H1 (cell line): ENCODE results near the gene MMP20. TPM values are rescaled to one million over a fixed set of nuclear protein-coding genes. Genes with fewer than 3 reads are reported as not detected.
A peak's percentile ranks its signal among the peaks of the same experiment; 100 is the strongest.

Experiments
- CTCF ChIA-PET: fragments of 300-600 bp; sonication (Branson Sonifier 250); formaldehyde crosslinking; loops from one replicate; lab custom pipeline; 2021; ENCODE audit not compliant: partially characterized antibody; lab: Charles Lee
- POLR2A ChIA-PET: fragments of 300-600 bp; sonication (Branson Sonifier 250); formaldehyde crosslinking; loops from one replicate; lab custom pipeline; 2021; ENCODE audit warnings: inconsistent platforms; ENCODE audit not compliant: partially characterized antibody; lab: Charles Lee
- DNase-seq, 2 experiments: peaks; one replicate each; pipeline versions ENCODE4 v3.0.0 to v3.0.0-alpha.2; 2010 to 2022; ENCODE audit warnings: low spot score in 2 of 2, low read depth in 1 of 2, mixed read lengths in 1 of 2
- FAIRE-seq: peaks from 2 replicates; lab custom pipeline; 2011; peaks lifted over from hg19 to GRCh38; lab: Jason Lieb, UNC
- H2AFZ ChIP-seq: 2 replicates; pipeline ENCODE4 v1.8.1; 2012; ENCODE audit warnings: low read length, inconsistent platforms
- H2AK5ac ChIP-seq: 2 replicates; pipeline ENCODE4 v1.6.1; 2013; ENCODE audit warnings: low read depth, low read length
- H2BK120ac ChIP-seq: replicated peaks from 2 replicates; pipeline ENCODE3; 2013; ENCODE audit warnings: low read depth, low read length, inconsistent platforms
- H2BK12ac ChIP-seq: 2 replicates; pipeline ENCODE4 v1.6.1; 2013; ENCODE audit warnings: low read depth, low read length
- H2BK15ac ChIP-seq: 2 replicates; pipeline ENCODE4 v1.6.1; 2013; ENCODE audit warnings: low read length
- H2BK20ac ChIP-seq: 2 replicates; pipeline ENCODE4 v1.6.1; 2013; ENCODE audit warnings: low read length
- H2BK5ac ChIP-seq: 2 replicates; pipeline ENCODE4 v1.6.1; 2013; ENCODE audit warnings: low read depth, low read length
- H3K14ac ChIP-seq: 2 replicates; pipeline ENCODE4 v1.6.1; 2013; ENCODE audit warnings: inconsistent platforms; ENCODE audit not compliant: insufficient read length
- H3K18ac ChIP-seq: 2 replicates; pipeline ENCODE4 v1.6.1; 2013; ENCODE audit warnings: low read length; ENCODE audit errors: extremely low read depth
- H3K23ac ChIP-seq: 2 replicates; pipeline ENCODE4 v1.6.1; 2013; ENCODE audit warnings: inconsistent platforms; ENCODE audit not compliant: insufficient read length
- H3K23me2 ChIP-seq: 2 replicates; pipeline ENCODE4 v1.6.1; 2013; ENCODE audit warnings: low read depth, low read length
- H3K27ac ChIP-seq: 2 replicates; pipeline ENCODE4 v1.6.1; 2011; ENCODE audit warnings: low read depth, low read length, inconsistent platforms
- H3K27me3 ChIP-seq, 4 experiments: replicated peaks in 1 of 4; 1 replicate in 1 of 4; 2 replicates in 3 of 4; pipeline versions ENCODE4 v1.6.1 to v1.8.1; 2011 to 2013; ENCODE audit warnings: low read length in 3 of 4, mild to moderate bottlenecking in 3 of 4, inconsistent platforms in 2 of 4, mixed read lengths in 2 of 4, moderate library complexity in 1 of 4; ENCODE audit not compliant: control insufficient read depth in 3 of 4, insufficient read depth in 3 of 4; ENCODE audit errors: extremely low read depth in 1 of 4
- H3K36me3 ChIP-seq, 4 experiments: 2 replicates each; pipeline versions ENCODE4 v1.6.1 to v1.8.1; 2011 to 2013; ENCODE audit warnings: mild to moderate bottlenecking in 4 of 4, low read length in 3 of 4, moderate library complexity in 2 of 4, control low read depth in 1 of 4, inconsistent platforms in 1 of 4; ENCODE audit not compliant: insufficient read depth in 4 of 4, control insufficient read depth in 2 of 4
- H3K4ac ChIP-seq: replicated peaks from 2 replicates; pipeline ENCODE3; 2013; ENCODE audit warnings: low read length, low read depth, mixed read lengths, inconsistent platforms; ENCODE audit not compliant: insufficient read length
- H3K4me1 ChIP-seq, 4 experiments: replicated peaks in 1 of 4; 1 replicate in 1 of 4; 2 replicates in 3 of 4; pipeline versions ENCODE4 v1.6.1 to v1.8.1; 2011 to 2013; ENCODE audit warnings: low read length in 3 of 4, inconsistent platforms in 2 of 4, mixed read lengths in 1 of 4; ENCODE audit not compliant: insufficient read depth in 4 of 4, control insufficient read depth in 3 of 4
- H3K4me2 ChIP-seq, 2 experiments: 2 replicates each; pipeline versions ENCODE4 v1.6.1 to v1.8.1; 2011 to 2013; ENCODE audit warnings: low read depth in 2 of 2, low read length in 2 of 2, control low read depth in 1 of 2, inconsistent platforms in 1 of 2, mild to moderate bottlenecking in 1 of 2; ENCODE audit not compliant: insufficient read depth in 1 of 2
- H3K4me3 ChIP-seq, 4 experiments: fragments of 200-600, 300-600 bp in 1 of 4; sonication (generic), shearing (Covaris generic), sonication (Bioruptor Twin) in 1 of 4; 2 replicates each; pipeline versions ENCODE4 v1.5.1 to v1.8.1; 2011 to 2016; ENCODE audit warnings: low read length in 4 of 4, low read depth in 3 of 4, control low read depth in 2 of 4, inconsistent platforms in 2 of 4, mild to moderate bottlenecking in 2 of 4, mixed read lengths in 1 of 4, moderate library complexity in 1 of 4; ENCODE audit not compliant: insufficient read depth in 2 of 4; ENCODE audit errors: extremely low read depth in 1 of 4
- H3K56ac ChIP-seq: replicated peaks from 2 replicates; pipeline ENCODE3; 2013; ENCODE audit warnings: low read depth, mild to moderate bottlenecking, mixed read lengths, low read length, inconsistent platforms; ENCODE audit not compliant: insufficient read length
- H3K79me1 ChIP-seq: 2 replicates; pipeline ENCODE4 v1.6.1; 2013; ENCODE audit warnings: low read depth, low read length, control low read depth
- H3K79me2 ChIP-seq, 2 experiments: 2 replicates each; pipeline versions ENCODE4 v1.6.1 to v1.8.1; 2012 to 2013; ENCODE audit warnings: low read length in 2 of 2, mild to moderate bottlenecking in 2 of 2, inconsistent platforms in 1 of 2; ENCODE audit not compliant: insufficient read depth in 2 of 2, control insufficient read depth in 1 of 2
- H3K9ac ChIP-seq, 4 experiments: replicated peaks in 1 of 4; 1 replicate in 1 of 4; 2 replicates in 3 of 4; pipeline versions ENCODE4 v1.6.1 to v1.8.1; 2011 to 2013; ENCODE audit warnings: low read depth in 3 of 4, low read length in 3 of 4, control low read depth in 2 of 4, mild to moderate bottlenecking in 2 of 4, moderate library complexity in 2 of 4, inconsistent platforms in 1 of 4; ENCODE audit errors: extremely low read depth in 1 of 4
- H3K9me3 ChIP-seq, 2 experiments: 2 replicates each; pipeline versions ENCODE4 v1.6.1 to v1.8.1; 2012 to 2013; ENCODE audit warnings: mild to moderate bottlenecking in 2 of 2, moderate library complexity in 2 of 2, control low read depth in 1 of 2, inconsistent platforms in 1 of 2, low read depth in 1 of 2, low read length in 1 of 2, mixed read lengths in 1 of 2; ENCODE audit not compliant: insufficient read depth in 2 of 2
- H4K20me1 ChIP-seq, 2 experiments: replicated peaks in 1 of 2; 2 replicates each; pipeline versions ENCODE3 to v1.8.1; 2011 to 2013; ENCODE audit warnings: inconsistent platforms in 2 of 2, low read length in 2 of 2, mild to moderate bottlenecking in 1 of 2; ENCODE audit not compliant: insufficient read depth in 2 of 2, control insufficient read depth in 1 of 2
- H4K5ac ChIP-seq: 2 replicates; pipeline ENCODE4 v1.6.1; 2013; ENCODE audit warnings: low read length, low read depth, mixed read lengths, inconsistent platforms; ENCODE audit not compliant: insufficient read length
- H4K8ac ChIP-seq: 2 replicates; pipeline ENCODE4 v1.8.0; 2013; ENCODE audit warnings: mild to moderate bottlenecking, moderate library complexity, low read length, inconsistent platforms; ENCODE audit not compliant: insufficient read depth; ENCODE audit errors: extremely low read depth
- H4K91ac ChIP-seq: replicated peaks from 2 replicates; pipeline ENCODE3; 2013; ENCODE audit warnings: low read length, mixed read lengths, inconsistent platforms; ENCODE audit not compliant: insufficient read length
- BACH1 ChIP-seq: IDR thresholded peaks from 2 replicates; pipeline ENCODE4 v1.6.1; 2012; ENCODE audit warnings: low read length, improper control_type of control experiment
- CTCF ChIP-seq, 3 experiments: IDR thresholded peaks; 1 replicate in 2 of 3; 2 replicates in 1 of 3; pipeline versions ENCODE4 v1.5.1 to v1.6.1; 2011; ENCODE audit warnings: low read length in 3 of 3, mild to moderate bottlenecking in 3 of 3, inconsistent platforms in 2 of 3, low read depth in 1 of 3, moderate library complexity in 1 of 3; ENCODE audit not compliant: insufficient read depth in 1 of 3; ENCODE audit errors: control extremely low read depth in 1 of 3
- JUND ChIP-seq: IDR thresholded peaks from 2 replicates; pipeline ENCODE4 v1.6.1; 2011; ENCODE audit warnings: mild to moderate bottlenecking, improper control_type of control experiment, low read length
- KDM5A ChIP-seq: fragments of 200-600 bp; IDR thresholded peaks from 2 replicates; pipeline ENCODE4 v1.7.1; 2012; ENCODE audit warnings: mild to moderate bottlenecking, low read length, inconsistent platforms, mixed read lengths
- POU5F1 ChIP-seq: IDR thresholded peaks from 2 replicates; pipeline ENCODE4 v1.6.1; 2011; ENCODE audit warnings: low read depth, mild to moderate bottlenecking, low read length, moderate library complexity
- RAD21 ChIP-seq, 2 experiments: IDR thresholded peaks in 1 of 2; conservative IDR thresholded peaks in 1 of 2; 2 replicates each; pipeline ENCODE4 v1.6.1; 2011; ENCODE audit warnings: low read depth in 2 of 2, low read length in 2 of 2, improper control_type of control experiment in 1 of 2, inconsistent platforms in 1 of 2, mild to moderate bottlenecking in 1 of 2, moderate library complexity in 1 of 2
- WGBS, 2 experiments: shearing (Covaris generic) in 1 of 2; methylation state at CpG; one replicate each; pipeline versions ENCODE4 v1.1.6 to v1.1.7; 2013 to 2015; ENCODE audit warnings: low lambda C conversion rate in 2 of 2, mixed read lengths in 2 of 2, inconsistent platforms in 1 of 2, low coverage in 1 of 2, missing lambda C conversion rate in 1 of 2; ENCODE audit not compliant: insufficient replicate concordance in 2 of 2, insufficient coverage in 1 of 2, insufficient read length in 1 of 2; ENCODE audit errors: extremely low coverage in 1 of 2, missing lambda C conversion rate in 1 of 2; 5-methylcytosine and 5-hydroxymethylcytosine counted together
- polyA plus RNA-seq, 7 experiments: library from polyadenylated mRNA; depleted of rRNA in 3 of 7; stranded (reverse) in 5 of 7; unstranded in 2 of 7; fragments of >200 nt in 5 of 7; fragments of 200-250 nt in 2 of 7; gene quantifications; 1 replicate in 5 of 7; 2 replicates in 1 of 7; 4 replicates in 1 of 7; pipeline versions ENCODE4 v1.2.1 to v1.2.3, GENCODE V29; 2011 to 2013; ENCODE audit warnings: missing spikeins in 2 of 7, mixed read lengths in 2 of 7
- total RNA-seq: library from RNA; stranded (reverse); fragmentation: NEBNext Ultra II Directional; extraction: Animal tissue kit (Norgen Biotek cat#: 25700); gene quantifications from 2 replicates; pipeline ENCODE4 v1.2.1, GENCODE V29; 2021

Gene MMP20
- total and polyA plus RNA-seq, 2 of the 8 experiments (the other 6 are each of a cell fraction or from before 2014, with no cell fraction given) = not detected

- no peaks in the 10 kb centered on the region for H3K79me2 ChIP-seq
- H2BK15ac ChIP-seq = no peak overlapping the region
- H3K56ac ChIP-seq = no peak overlapping the region
- no peaks in the 10 kb centered on the region for H3K79me1 ChIP-seq
- no peak overlapping the region for H4K5ac ChIP-seq
- no peak for FAIRE-seq
- H4K91ac ChIP-seq = no peak overlapping the region
- no peak overlapping the region for H3K27ac ChIP-seq
- no peaks in the 10 kb centered on the region for H3K27me3 ChIP-seq
- no peak overlapping the region for H2AFZ ChIP-seq
- no peak overlapping the region for H2AK5ac ChIP-seq
- no peak overlapping the region for H3K4ac ChIP-seq
- POLR2A ChIA-PET = no interaction called here
- no peak overlapping the region for H3K18ac ChIP-seq
- H2BK5ac ChIP-seq = no peak overlapping the region
- no peak overlapping the region for H3K23ac ChIP-seq
- no peak overlapping the region for H3K4me2 ChIP-seq
- H3K4me1 ChIP-seq = peaks cover 0 to 3% (median 0%) of the 10 kb centered on the region in 4 experiments; a peak in 1 of 7 replicates
- no peaks in the 10 kb centered on the region for H4K20me1 ChIP-seq
- H3K4me3 ChIP-seq = no peak overlapping the region
- H3K9me3 ChIP-seq = no peaks in the 10 kb centered on the region
- no peak overlapping the region for H4K8ac ChIP-seq
- CTCF ChIA-PET = interaction anchor here (0.6 to 4.5 kb wide), 16 partner anchors 9 to 868 kb away, joined by 3 to 58 read pairs (median 5); no protein-coding TSS in a partner anchor
- H2BK120ac ChIP-seq = no peak overlapping the region
- no peak overlapping the region for H3K9ac ChIP-seq
- TF ChIP-seq BACH1 (no peak), RAD21 (IDR thresholded peaks at IDR 0.05 in 1 of 2, conservative IDR thresholded peaks at IDR 0.05 in 1 of 2; ENCODE audit: low read depth in 2 of 2, low read length in 2 of 2) (peak; percentile 35 to 51), POU5F1 (no peak), CTCF (IDR thresholded peaks at IDR 0.05; ENCODE audit: control extremely low read depth in 1 of 3, insufficient read depth in 1 of 3, low read depth in 1 of 3, low read length in 3 of 3) (peak; percentile 65 to 77 (median 68)), KDM5A (no peak), JUND (no peak)
- TF ChIP-seq, all 59 proteins: peak for 2
- WGBS, 2 experiments = 76% methylated on average over 13 of the region's 13 CpGs; no CpG with 5 or more reads in 1 of the 2 experiments
- H2BK20ac ChIP-seq = no peak overlapping the region
- H2BK12ac ChIP-seq = no peak overlapping the region
- no peak for DNase-seq
- no peaks in the 10 kb centered on the region; a peak in 1 of 8 replicates for H3K36me3 ChIP-seq
- H3K23me2 ChIP-seq = no peaks in the 10 kb centered on the region
- no peak overlapping the region for H3K14ac ChIP-seq
Measured at GRCh38 chr11:102664001-102664752, 39.0 kb upstream of the MMP20 start.
